Sciatic nerve (tissue), 2 donors: ENCODE results near the gene NDRG3. TPM values are rescaled to one million over a fixed set of nuclear protein-coding genes. Genes with fewer than 3 reads are reported as not detected.
"Not testable (repeated sequence)": the region's sequence is repeated elsewhere in the genome, so short reads cannot be mapped to it uniquely, and the experiment has no call there.

Experiments used
- ATAC-seq: fragments of 200-7000 bp; cut with Tn5 transposase; one replicate; pipeline ENCODE4 v1.9.1; 2020; ENCODE audit warnings: mild to moderate bottlenecking, moderate library complexity
- DNase-seq: peaks from one replicate; pipeline ENCODE4 v3.0.0-alpha.2; 2020; ENCODE audit warnings: low spot score
- intact Hi-C: fragments of 100-400 bp; cut with DNase I; formaldehyde crosslinking; loops from one replicate; pipeline ENCODE4 v1.14.2; 2022
- total RNA-seq: library from RNA; stranded (reverse); fragmentation: NEBNext Ultra II Directional; extraction: Animal tissue kit (Norgen Biotek cat#: 25700); gene quantifications from one replicate; pipeline ENCODE4 v1.2.1, GENCODE V29; 2021
- donor health status: DM: no; HTN: no; CAD: no.
- donor health status: DM: no; HTN: no; CAD: no.

Gene NDRG3
- total RNA-seq, 1 donor from 2014 or later: 30.7 TPM

GRCh38 chr20:36717021-36717420, 28.9 kb downstream of the NDRG3 start:
- DNase-seq (no peak), ATAC-seq (no peak)
- intact Hi-C loops: no loop called here

- DNase-seq (no peak), ATAC-seq (no peak)
- intact Hi-C loops: no loop called here
Observed at GRCh38 chr20:36712775-36713174, 33.1 kb downstream of the NDRG3 start.

- DNase-seq (no peak), ATAC-seq (no peak)
- intact Hi-C loops: no loop called here
Observed at GRCh38 chr20:36709126-36709525, 36.8 kb downstream of the NDRG3 start.

GRCh38 chr20:36703530-36703929, 42.4 kb downstream of the NDRG3 start:
- ATAC-seq: no peak
- no peak for DNase-seq
- intact Hi-C loops: no loop called here

- DNase-seq: no peak
- no peak for ATAC-seq
- intact Hi-C loops: no loop called here
Observed at GRCh38 chr20:36700438-36700837, 45.5 kb downstream of the NDRG3 start.

GRCh38 chr20:36695467-36695866, 50.4 kb downstream of the NDRG3 start:
- not testable (repeated sequence) for DNase-seq, ATAC-seq
- intact Hi-C loops: loop anchor here (10.0 kb wide), 1 partner anchor 1859 kb away; no protein-coding TSS in a partner anchor

GRCh38 chr20:36688630-36689029, 57.3 kb downstream of the NDRG3 start:
- no peak for ATAC-seq
- intact Hi-C loops: no loop called here
- no peak for DNase-seq

- intact Hi-C loops: no loop called here
- ATAC-seq: no peak
- no peak for DNase-seq
Observed at GRCh38 chr20:36687850-36688249, 58.0 kb downstream of the NDRG3 start.

GRCh38 chr20:36686944-36687343, 58.9 kb downstream of the NDRG3 start:
- intact Hi-C loops: no loop called here
- no peak for ATAC-seq
- no peak for DNase-seq

- ATAC-seq (no peak), DNase-seq (no peak)
- intact Hi-C loops: no loop called here
Observed at GRCh38 chr20:36686504-36686903, 59.4 kb downstream of the NDRG3 start.

- ATAC-seq (no peak), DNase-seq (no peak)
- intact Hi-C loops: no loop called here
Observed at GRCh38 chr20:36684747-36685146, 61.1 kb downstream of the NDRG3 start.

- intact Hi-C loops: no loop called here
- DNase-seq: no peak
- no peak for ATAC-seq
Observed at GRCh38 chr20:36682311-36682710, 63.6 kb downstream of the NDRG3 start.

GRCh38 chr20:36677422-36677771, 68.5 kb downstream of the NDRG3 start:
- intact Hi-C loops: no loop called here
- ATAC-seq: no peak
- DNase-seq: no peak

- ATAC-seq: no peak
- intact Hi-C loops: no loop called here
- DNase-seq: no peak
Observed at GRCh38 chr20:36676701-36677421, 69.0 kb downstream of the NDRG3 start.

GRCh38 chr20:36675545-36675944, 70.3 kb downstream of the NDRG3 start:
- DNase-seq, intact Hi-C loops, ATAC-seq: not testable (repeated sequence)

- intact Hi-C loops: no loop called here
- ATAC-seq: no peak
- DNase-seq: no peak
Observed at GRCh38 chr20:36672991-36673390, 72.9 kb downstream of the NDRG3 start.

- DNase-seq (no peak), ATAC-seq (no peak)
- intact Hi-C loops: no loop called here
Observed at GRCh38 chr20:36670665-36671357, 75.1 kb downstream of the NDRG3 start.

- ATAC-seq (peak; percentile 53), DNase-seq (no peak)
- intact Hi-C loops: no loop called here
Observed at GRCh38 chr20:36666181-36666740, 79.6 kb downstream of the NDRG3 start.

GRCh38 chr20:36663031-36663430, 82.9 kb downstream of the NDRG3 start:
- no peak for DNase-seq
- intact Hi-C loops: no loop called here
- ATAC-seq: no peak

- ATAC-seq: no peak
- DNase-seq: peak; percentile 0
- intact Hi-C loops: no loop called here
Observed at GRCh38 chr20:36658300-36658699, 87.6 kb downstream of the NDRG3 start.
